Activated T-helper 1 cell treated with Interleukin-2 at 50 U/mL for 16 hours (primary cell): ENCODE data around the gene PRSS22.

ENCODE experiments used
- DNase-seq: peaks from one replicate; pipeline ENCODE4 v3.0.0-alpha.2; 2020; ENCODE audit warnings: low read depth

PRSS22 gene

GRCh38 chr16:2829501-2830354 lies 28.2 kb downstream of the PRSS22 start, which contains the start of gene ZG16B:
TSS of gene ZG16B (plus strand) at chr16:2830303. CDS start at chr16:2830442, 139 bp downstream.
- no peak for DNase-seq

DNA sequence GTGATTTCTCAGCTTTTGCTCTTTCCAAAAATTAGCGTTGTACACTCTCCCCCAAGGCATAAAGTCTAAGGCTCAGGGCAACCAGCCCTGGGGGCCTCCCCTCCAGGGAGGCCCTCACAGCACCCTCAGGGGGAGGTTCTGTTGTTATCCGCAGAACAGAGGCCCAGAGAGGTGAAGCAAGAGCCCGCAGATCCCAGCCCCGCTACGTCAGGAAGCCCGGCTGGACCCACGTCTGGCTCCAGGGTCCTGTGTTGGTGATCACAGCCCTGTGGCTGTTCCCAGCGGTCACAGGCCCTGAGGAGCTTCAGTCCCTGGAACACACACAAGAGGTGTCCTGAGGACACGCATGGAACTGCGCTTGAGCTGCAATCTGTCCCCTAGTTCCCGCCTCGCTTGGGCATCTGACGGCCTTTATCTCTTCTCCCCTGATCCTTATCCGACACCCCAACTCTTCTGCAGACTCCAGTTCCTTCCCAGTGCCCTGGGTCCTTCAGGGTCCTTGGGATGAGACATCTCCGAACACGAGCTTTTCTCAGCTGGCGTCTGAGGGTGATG lies 29.0 kb downstream of the PRSS22 start:
- no peak for DNase-seq

DNA sequence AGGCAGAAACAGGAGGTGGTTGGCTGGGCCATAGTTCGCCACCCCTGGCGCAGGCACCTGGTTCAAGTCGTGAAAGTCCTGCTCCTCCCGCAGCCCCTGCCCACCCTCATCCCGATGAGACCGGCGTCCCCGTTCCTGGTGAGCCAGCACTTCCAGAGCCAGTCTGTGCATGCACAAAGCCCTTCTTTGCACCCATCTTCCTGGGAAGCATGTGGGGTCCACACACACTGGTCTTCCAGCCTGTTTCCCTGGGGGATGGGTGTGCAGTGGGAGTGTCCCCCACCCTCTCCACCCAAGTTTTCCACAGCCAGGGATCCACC lies 29.5 kb downstream of the PRSS22 start:
- DNase-seq, result no peak

GRCh38 chr16:2827831-2828520 lies 30.0 kb downstream of the PRSS22 start:
- no peak for DNase-seq

DNA sequence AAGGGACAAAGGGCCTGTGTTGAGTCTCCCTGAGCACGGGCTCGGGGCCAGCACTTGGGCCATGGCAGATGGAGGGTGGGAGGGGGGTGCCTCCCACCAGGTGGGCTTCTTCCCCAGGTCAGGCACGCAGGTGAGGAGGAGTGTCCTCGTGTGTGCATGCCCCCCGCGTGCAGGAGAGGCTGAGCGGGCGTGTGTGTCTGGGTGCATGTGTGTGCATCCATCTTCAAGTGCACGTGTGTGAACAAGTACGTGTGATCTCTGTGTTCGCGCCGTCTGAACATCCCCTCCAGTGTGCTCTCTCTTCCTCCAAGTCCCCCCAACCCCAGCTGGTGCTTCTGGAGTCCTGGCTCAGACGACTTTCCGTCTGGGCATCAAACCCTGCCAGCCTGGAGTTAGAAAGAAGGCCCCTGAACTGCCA lies 30.6 kb downstream of the PRSS22 start:
- no peak for DNase-seq

- no peak for DNase-seq
Measured at GRCh38 chr16:2826591-2827373, 31.2 kb downstream of the PRSS22 start.

DNA sequence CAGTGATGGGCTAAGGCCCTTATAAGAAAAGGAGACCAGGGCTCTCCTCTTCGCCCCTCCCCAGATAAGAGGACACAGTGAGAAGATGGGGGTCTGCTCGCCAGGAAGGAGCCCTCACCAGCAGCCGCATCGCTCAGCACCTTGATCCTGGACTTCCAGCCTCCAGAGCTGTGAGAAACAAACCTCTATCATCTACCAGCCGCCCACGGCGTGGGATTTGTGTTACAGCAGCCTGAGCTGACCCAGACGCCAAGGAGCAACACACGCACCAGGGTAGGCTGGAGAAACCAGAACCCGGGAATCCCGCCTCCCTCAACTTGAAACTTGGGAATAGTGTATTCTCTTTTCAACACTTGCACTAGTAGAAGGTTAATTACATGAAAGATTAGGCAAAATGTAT lies 32.1 kb downstream of the PRSS22 start:
- DNase-seq, result no peak

DNA sequence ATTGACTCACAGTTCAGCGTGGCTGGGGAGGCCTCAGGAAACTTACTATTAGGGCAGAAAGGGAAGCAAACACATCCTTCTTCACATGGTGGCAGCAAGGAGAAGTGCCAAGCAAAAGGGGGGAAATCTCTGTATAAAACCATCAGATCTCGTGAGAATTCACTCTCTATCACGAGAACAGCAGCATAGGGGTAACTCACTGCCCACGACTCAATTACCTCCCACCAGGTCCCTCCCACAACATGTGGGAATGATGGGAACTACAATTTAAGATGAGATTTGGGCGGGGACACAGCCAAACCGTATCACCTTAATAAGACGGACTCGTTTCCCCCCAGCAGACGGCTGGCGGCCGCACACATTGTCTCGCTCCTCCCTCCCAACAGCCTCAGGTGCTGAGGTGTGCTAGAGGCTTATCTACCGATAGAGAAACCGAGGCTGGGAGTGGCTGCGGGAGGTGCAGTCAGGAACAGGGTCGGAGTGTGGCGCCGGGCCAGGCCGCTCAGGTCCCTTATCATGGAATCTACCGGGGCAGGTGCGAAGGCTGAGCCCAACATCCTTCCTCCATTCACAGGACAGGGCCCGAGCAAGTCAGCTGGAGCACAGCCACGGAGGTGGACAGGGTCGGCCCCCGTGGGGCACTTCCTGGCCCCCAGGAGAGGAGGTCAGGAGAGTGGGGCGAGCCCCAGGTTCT lies 32.8 kb downstream of the PRSS22 start:
- DNase-seq, result no peak

DNA sequence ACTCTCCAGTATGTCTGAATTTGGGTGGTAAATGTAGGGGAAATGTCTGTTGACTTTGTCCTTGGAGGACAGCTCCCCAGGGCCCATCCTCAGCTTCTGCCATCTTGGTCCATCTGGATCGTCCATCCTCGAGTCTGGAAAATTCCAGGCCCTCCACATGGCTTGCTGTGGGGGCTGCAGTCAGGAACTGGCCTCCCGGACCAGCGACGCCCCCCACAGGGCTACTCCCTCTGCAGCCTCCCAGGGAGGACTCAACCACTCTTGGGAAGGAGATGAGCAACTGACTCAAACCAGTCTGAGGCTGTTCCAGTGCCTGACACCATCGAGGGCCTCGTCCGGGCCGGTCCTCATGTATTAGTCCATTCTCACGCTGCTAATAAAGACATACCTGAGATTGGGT lies 33.3 kb downstream of the PRSS22 start:
- no peak for DNase-seq

DNA sequence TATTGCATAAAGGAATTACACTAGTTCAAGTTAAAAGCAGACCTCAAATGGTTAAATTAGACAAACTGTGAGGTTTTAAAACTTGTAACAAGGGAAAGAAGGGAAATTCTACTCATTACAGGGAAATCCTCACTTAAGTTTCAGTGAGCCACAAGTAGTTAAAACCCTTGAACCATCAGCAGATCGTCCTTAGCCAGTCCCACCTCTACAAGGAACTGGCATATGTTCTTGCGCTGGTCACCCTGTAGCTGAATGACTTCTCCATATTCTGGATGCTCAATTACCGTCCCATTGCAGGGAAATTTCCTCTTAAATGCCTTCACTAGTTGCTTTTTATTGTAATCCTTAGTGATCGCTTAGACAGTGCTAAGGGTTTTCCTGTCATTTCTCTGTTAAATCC lies 35.5 kb downstream of the PRSS22 start:
- no peak for DNase-seq

GRCh38 chr16:2822158-2822495 lies 35.8 kb downstream of the PRSS22 start:
- DNase-seq, result no peak

- DNase-seq, result no peak
Measured at GRCh38 chr16:2821487-2822157, 36.3 kb downstream of the PRSS22 start.

DNA sequence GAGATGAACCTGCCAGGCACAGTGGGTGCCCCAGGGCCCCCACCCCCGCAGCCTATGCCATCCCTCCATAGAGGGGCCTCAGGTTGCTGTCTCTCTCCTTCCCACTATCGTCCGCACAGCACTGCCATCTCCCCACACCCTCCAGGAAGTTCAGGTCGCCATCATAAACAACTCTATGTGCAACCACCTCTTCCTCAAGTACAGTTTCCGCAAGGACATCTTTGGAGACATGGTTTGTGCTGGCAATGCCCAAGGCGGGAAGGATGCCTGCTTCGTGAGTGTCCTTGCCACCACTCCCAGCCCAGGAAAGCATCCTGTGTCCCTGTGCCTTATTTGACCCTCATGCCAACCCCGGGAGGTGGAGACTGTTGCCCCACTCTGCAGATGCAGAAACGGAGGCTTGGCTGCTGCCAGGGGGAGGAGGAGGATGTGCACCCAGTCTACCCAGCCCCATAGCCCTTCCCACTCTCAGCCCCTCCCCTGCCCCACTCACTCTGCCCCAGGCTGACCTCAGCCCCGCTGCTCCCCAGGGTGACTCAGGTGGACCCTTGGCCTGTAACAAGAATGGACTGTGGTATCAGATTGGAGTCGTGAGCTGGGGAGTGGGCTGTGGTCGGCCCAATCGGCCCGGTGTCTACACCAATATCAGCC lies 37.0 kb downstream of the PRSS22 start:
- DNase-seq, result no peak

GRCh38 chr16:2819939-2820835 lies 37.8 kb downstream of the PRSS22 start:
- no peak for DNase-seq

- DNase-seq, result no peak
Measured at GRCh38 chr16:2819179-2819938, 38.6 kb downstream of the PRSS22 start.

- no peak for DNase-seq
Measured at GRCh38 chr16:2818272-2818876, 39.6 kb downstream of the PRSS22 start.

DNA sequence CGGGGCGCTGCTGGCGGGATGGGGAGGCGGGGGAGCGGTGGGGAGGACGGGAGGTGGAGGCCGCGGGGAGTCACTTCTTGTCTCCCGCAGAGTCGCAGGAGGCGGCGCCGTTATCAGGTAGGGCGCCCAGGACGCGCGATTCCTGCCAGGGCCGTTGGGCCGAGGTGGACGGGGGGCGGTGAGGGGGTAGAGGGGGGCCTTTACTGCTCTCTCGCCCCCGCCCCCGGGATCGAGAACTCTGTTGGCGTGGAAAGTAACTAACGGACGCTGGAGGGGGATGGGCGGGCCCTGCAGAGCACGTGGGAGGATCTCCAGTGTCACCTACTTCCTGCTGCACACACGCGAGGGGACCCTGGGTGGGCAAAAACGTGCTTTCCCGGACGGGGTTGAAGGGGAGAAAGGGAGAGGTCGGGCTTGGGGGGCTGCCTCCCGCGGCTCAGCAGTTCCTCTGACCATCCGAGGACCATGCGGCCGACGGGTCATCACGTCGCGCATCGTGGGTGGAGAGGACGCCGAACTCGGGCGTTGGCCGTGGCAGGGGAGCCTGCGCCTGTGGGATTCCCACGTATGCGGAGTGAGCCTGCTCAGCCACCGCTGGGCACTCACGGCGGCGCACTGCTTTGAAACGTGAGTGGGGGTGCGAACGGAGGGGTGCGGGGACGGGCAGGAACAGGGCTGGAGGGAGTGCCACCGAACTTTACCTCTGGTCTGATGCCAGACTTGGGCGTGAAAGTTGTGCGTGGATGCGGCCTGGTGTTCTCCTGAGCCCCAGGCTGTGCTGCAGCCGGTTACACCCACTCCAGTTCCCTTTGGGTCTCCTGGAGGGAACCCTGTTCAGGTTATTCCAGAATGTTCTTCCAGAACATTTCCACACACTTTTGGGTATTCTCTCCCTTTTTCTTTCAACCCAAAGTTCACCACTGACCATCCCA lies 40.4 kb downstream of the PRSS22 start:
- DNase-seq, result no peak
